Endothelial cell of umbilical vein (primary cell): Measurements from ENCODE around the gene HRH2.

Experiments used
- CTCF ChIP-seq, 2 donors: IDR thresholded peaks; 1 replicate in 1 of 2; 2 replicates in 1 of 2; pipeline ENCODE4 v1.5.1; 2011; ENCODE audit warnings: low read length in 2 of 2, mild to moderate bottlenecking in 2 of 2, moderate library complexity in 2 of 2, control low read depth in 1 of 2, inconsistent platforms in 1 of 2, low read depth in 1 of 2; ENCODE audit not compliant: insufficient read depth in 1 of 2; ENCODE audit errors: extremely low read depth in 1 of 2
- GATA2 ChIP-seq: IDR thresholded peaks from 2 replicates; pipeline ENCODE4 v1.7.0; 2011; ENCODE audit warnings: low read depth, mild to moderate bottlenecking, moderate library complexity, mixed read lengths, low read length; ENCODE audit not compliant: insufficient read length, insufficient read depth
- JUN ChIP-seq: IDR thresholded peaks from 2 replicates; pipeline ENCODE4 v1.6.1; 2011; ENCODE audit warnings: borderline replicate concordance, low read depth; ENCODE audit not compliant: insufficient read length, insufficient read depth
- POLR2A ChIP-seq: IDR thresholded peaks from 2 replicates; pipeline ENCODE4 v1.6.1; 2012; ENCODE audit warnings: low read depth, mild to moderate bottlenecking, control low read depth, low read length
- POLR2AphosphoS5 ChIP-seq: IDR thresholded peaks from 2 replicates; pipeline ENCODE4 v1.6.1; 2012; ENCODE audit warnings: low read depth, mild to moderate bottlenecking, control low read depth, low read length, moderate library complexity; ENCODE audit not compliant: insufficient read depth

DNA sequence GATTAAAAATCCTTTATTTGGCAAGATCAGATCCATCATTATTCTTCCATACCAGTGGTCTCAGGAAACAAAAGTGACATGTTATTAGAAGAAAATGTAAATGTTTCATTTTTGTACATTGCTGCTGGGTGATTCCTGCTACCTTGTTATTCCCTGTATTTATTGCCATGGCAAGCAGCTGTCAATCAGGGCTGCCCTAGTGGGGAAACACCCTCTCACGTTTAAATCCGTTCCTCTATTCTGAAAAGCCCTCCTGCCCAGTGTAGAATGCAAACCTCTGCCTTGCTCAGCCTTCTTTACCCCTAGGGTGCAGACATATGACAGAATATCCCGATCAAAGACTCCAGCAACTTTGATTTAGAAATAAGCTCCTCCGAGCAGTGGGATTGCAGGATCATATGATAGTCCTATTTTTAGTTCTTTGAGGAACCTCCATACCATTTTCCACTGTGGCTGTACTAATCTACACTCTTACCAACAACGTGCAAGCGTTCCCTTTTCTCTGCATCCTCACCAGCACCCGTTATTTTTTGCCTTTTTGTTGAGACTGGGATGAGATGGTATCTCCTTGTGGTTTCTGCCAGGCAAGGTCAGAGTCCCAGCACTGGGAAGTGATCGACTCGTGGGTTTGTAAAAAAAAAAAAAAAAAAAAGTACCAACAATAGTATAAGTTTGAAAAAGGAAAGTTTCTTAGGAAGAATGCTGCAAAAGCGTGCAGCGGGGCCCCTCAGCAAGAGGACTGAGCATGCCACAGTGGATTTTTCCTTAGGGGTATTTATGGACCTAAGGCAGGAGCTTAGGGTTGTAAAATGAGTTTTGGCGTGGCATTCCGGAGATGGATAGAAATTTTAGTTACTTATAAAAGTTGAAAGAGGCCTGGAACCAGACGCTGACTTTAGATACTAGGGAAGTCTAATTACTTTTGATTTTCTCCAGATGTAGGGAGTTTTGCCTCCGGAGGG, 66.7 kb downstream of the HRH2 start:
- no peak for TF ChIP-seq CTCF (IDR thresholded peaks at IDR 0.05; ENCODE audit: extremely low read depth in 1 of 2, insufficient read depth in 1 of 2, low read depth in 1 of 2, low read length in 2 of 2)
- TF ChIP-seq POLR2A = no peak
- TF ChIP-seq GATA2 = no peak
- TF ChIP-seq JUN = no peak
- TF ChIP-seq POLR2AphosphoS5 = no peak
